ENCODE data around the gene NEDD4L. TPM values are rescaled to one million over a fixed set of nuclear protein-coding genes. Genes with fewer than 3 reads are reported as not detected.

NEDD4L gene
- total RNA-seq, 1 experiment from 2014 or later: 57.4 TPM

GRCh38 chr18:58026395-58026794, 17.6 kb upstream of the NEDD4L start:
- H3K27ac ChIP-seq: no peak overlapping the region
- no peak for DNase-seq
- no peaks in the 10 kb centered on the region for H3K4me1 ChIP-seq (replicated peaks; ENCODE audit: insufficient read depth)
- TF ChIP-seq CTCF (conservative IDR thresholded peaks at IDR 0.05) (no peak), EZH2 (IDR thresholded peaks at IDR 0.05; ENCODE audit: low read depth) (no peak)
- intact Hi-C loops (cut with micrococcal nuclease; ENCODE audit: unreplicated experiment): no loop called here
- H4K20me1 ChIP-seq (ENCODE audit: insufficient read depth): no peaks in the 10 kb centered on the region
- ChIA-PET POLR2A (ENCODE audit: unreplicated experiment) (interaction anchor here (0.6 kb wide), 1 partner anchor 17 kb away, joined by 3 read pairs; no protein-coding TSS in a partner anchor), CTCF (no interaction called here)
- H3K4me2 ChIP-seq: no peak overlapping the region
- no peaks in the 10 kb centered on the region for H3K9me3 ChIP-seq (ENCODE audit: insufficient read depth, low read depth)
- H3K36me3 ChIP-seq (ENCODE audit: low read depth): no peaks in the 10 kb centered on the region
- H3K79me2 ChIP-seq (ENCODE audit: low read depth): no peaks in the 10 kb centered on the region
- H3K27me3 ChIP-seq (ENCODE audit: insufficient read depth, low read depth): no peaks in the 10 kb centered on the region
- no TSS peak for BruUV-seq (replicated peaks)
- H3F3A ChIP-seq (ENCODE audit: insufficient read depth, low read depth): no peaks in the 10 kb centered on the region
- no peak overlapping the region for H3K4me3 ChIP-seq
- no peak overlapping the region for H2AFZ ChIP-seq
- no peaks in the 10 kb centered on the region for H3K9me2 ChIP-seq (ENCODE audit: insufficient read depth)

GRCh38 chr18:58026857-58027256, 17.2 kb upstream of the NEDD4L start:
- ChIA-PET CTCF (no interaction called here), POLR2A (ENCODE audit: unreplicated experiment) (no interaction called here)
- Histone ChIP-seq H3F3A (ENCODE audit: insufficient read depth, low read depth) (no peaks in the 10 kb centered on the region), H3K27ac (no peak overlapping the region), H3K4me1 (replicated peaks; ENCODE audit: insufficient read depth) (no peaks in the 10 kb centered on the region), H3K36me3 (ENCODE audit: low read depth) (no peaks in the 10 kb centered on the region), H3K27me3 (ENCODE audit: insufficient read depth, low read depth) (no peaks in the 10 kb centered on the region), H3K4me3 (no peak overlapping the region), H4K20me1 (ENCODE audit: insufficient read depth) (no peaks in the 10 kb centered on the region), H3K79me2 (ENCODE audit: low read depth) (no peaks in the 10 kb centered on the region), H3K4me2 (no peak overlapping the region), H3K9me2 (ENCODE audit: insufficient read depth) (no peaks in the 10 kb centered on the region), H3K9me3 (ENCODE audit: insufficient read depth, low read depth) (no peaks in the 10 kb centered on the region), H2AFZ (no peak overlapping the region)
- DNase-seq: no peak
- intact Hi-C loops (cut with micrococcal nuclease; ENCODE audit: unreplicated experiment): no loop called here
- TF ChIP-seq EZH2 (IDR thresholded peaks at IDR 0.05; ENCODE audit: low read depth) (no peak), CTCF (conservative IDR thresholded peaks at IDR 0.05) (no peak)
- BruUV-seq (replicated peaks): no TSS peak

- Histone ChIP-seq H3K9me3 (ENCODE audit: insufficient read depth, low read depth) (no peaks in the 10 kb centered on the region), H3K79me2 (ENCODE audit: low read depth) (no peaks in the 10 kb centered on the region), H2AFZ (no peak overlapping the region), H3K27ac (no peak overlapping the region), H3K9me2 (ENCODE audit: insufficient read depth) (no peaks in the 10 kb centered on the region), H3K4me2 (no peak overlapping the region), H3K36me3 (ENCODE audit: low read depth) (no peaks in the 10 kb centered on the region), H3K4me3 (no peak overlapping the region), H4K20me1 (ENCODE audit: insufficient read depth) (no peaks in the 10 kb centered on the region), H3F3A (ENCODE audit: insufficient read depth, low read depth) (no peaks in the 10 kb centered on the region), H3K27me3 (ENCODE audit: insufficient read depth, low read depth) (no peaks in the 10 kb centered on the region), H3K4me1 (replicated peaks; ENCODE audit: insufficient read depth) (no peaks in the 10 kb centered on the region)
- no peak for TF ChIP-seq EZH2 (IDR thresholded peaks at IDR 0.05; ENCODE audit: low read depth)
- no peak for TF ChIP-seq CTCF (conservative IDR thresholded peaks at IDR 0.05)
- no peak for DNase-seq
- POLR2A ChIA-PET (ENCODE audit: unreplicated experiment): no interaction called here
- intact Hi-C loops (cut with micrococcal nuclease; ENCODE audit: unreplicated experiment): no loop called here
- BruUV-seq (replicated peaks): no TSS peak
- CTCF ChIA-PET: no interaction called here
Measured at GRCh38 chr18:58027341-58027740, 16.7 kb upstream of the NEDD4L start.

Data from PC-9 (cell line).